Astrocyte of the spinal cord (primary cell): ENCODE results near the gene ZNF30.
"Not testable (repeated sequence)": the region's sequence is repeated elsewhere in the genome, so short reads cannot be mapped to it uniquely, and the experiment has no call there.

ENCODE experiments used
- DNase-seq: peaks from one replicate; pipeline ENCODE4 v3.0.0; 2011; ENCODE audit warnings: low read depth, low spot score
- H3K4me3 ChIP-seq: 2 replicates; pipeline ENCODE4 v1.5.1; 2011; ENCODE audit warnings: low read depth, mild to moderate bottlenecking, low read length, moderate library complexity
- in situ Hi-C: cut with HindIII; loops from 2 replicates; pipeline ENCODE4 v1.10.0; 2017; ENCODE audit warnings: low sequenced_read_pairs
- TF ChIP-seq, protein P1 (sequence below): IDR thresholded peaks from 2 replicates; pipeline ENCODE4 v1.5.1; 2012; ENCODE audit warnings: low read depth, mild to moderate bottlenecking, low read length, inconsistent platforms

Gene ZNF30

DNA sequence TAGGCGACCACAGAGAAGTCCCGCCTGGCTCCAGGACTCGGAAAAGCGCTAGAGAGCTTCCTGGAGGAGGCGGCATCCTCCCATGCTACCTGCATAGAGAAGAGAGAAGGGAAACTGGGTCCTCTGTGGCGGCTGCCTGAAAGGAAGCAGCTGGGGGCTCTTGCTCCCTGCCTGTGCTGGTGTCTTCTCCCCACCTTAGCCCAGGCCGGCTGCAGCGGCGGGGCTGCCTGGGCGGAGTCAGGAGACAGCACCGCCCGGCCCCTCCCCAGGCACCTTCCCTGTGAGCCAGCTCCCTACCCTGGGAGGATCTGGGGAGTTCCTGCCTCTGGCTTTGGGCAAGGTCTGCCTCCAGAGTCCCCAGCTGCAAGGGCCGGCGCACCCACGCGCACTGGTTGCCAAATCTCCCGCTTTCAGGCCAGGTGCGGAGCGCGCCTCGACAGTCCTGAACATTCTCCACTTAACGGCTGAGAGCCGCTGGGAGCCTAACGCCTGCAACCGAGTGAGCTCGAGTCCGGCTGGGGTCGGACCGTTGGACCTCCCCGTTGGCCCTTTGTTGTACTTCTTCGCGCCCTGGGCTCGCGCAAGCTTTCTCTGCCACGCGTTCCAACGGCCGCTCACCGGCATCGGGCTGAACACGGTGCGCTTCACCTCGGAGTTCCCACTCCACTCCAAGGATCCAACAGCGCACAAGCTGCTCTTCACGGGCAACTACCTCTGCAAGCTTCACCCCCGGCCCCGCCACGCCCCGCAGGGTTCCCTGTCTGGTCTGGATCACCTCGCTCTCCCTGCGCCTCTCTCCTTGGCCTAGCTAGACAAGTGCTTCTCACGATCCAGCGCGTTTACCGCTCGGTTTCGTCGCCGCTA, 21.8 kb upstream of the ZNF30 start:
- no peak overlapping the region for H3K4me3 ChIP-seq
- in situ Hi-C loops, result no loop called here
- TF ChIP-seq, protein P1, sequence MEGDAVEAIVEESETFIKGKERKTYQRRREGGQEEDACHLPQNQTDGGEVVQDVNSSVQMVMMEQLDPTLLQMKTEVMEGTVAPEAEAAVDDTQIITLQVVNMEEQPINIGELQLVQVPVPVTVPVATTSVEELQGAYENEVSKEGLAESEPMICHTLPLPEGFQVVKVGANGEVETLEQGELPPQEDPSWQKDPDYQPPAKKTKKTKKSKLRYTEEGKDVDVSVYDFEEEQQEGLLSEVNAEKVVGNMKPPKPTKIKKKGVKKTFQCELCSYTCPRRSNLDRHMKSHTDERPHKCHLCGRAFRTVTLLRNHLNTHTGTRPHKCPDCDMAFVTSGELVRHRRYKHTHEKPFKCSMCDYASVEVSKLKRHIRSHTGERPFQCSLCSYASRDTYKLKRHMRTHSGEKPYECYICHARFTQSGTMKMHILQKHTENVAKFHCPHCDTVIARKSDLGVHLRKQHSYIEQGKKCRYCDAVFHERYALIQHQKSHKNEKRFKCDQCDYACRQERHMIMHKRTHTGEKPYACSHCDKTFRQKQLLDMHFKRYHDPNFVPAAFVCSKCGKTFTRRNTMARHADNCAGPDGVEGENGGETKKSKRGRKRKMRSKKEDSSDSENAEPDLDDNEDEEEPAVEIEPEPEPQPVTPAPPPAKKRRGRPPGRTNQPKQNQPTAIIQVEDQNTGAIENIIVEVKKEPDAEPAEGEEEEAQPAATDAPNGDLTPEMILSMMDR, result no peak
- DNase-seq, result no peak

- in situ Hi-C loops, result no loop called here
- no peak for DNase-seq
- H3K4me3 ChIP-seq, result no peak overlapping the region
- TF ChIP-seq, protein P1, result no peak
These were observed 15.9 kb upstream of the ZNF30 start for GRCh38 chr19:34910770-34911169.

- in situ Hi-C loops, H3K4me3 ChIP-seq, DNase-seq: not testable (repeated sequence)
These were observed 9.6 kb upstream of the ZNF30 start for GRCh38 chr19:34917144-34917543.

DNA sequence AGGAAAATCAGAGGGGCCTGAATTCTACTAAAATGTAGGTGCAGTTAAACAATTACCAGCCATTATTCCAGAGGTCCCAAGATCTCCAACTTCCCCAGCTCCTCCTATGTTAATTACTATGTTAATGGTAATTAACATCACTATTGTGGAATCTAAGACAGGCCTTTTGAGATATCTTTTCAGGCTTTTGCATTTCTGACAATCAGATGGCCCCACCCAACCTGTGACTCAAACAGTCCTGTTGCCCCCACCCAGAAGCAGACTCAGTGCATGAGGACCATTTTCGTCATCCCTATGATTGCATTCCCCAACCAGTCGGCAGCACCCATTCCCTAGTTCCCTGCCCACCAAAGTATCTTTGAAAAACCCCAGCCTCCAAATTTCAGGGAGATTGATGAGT, 8.5 kb upstream of the ZNF30 start:
- in situ Hi-C loops, result no loop called here
- DNase-seq, result no peak
- no peak overlapping the region for H3K4me3 ChIP-seq
- TF ChIP-seq, protein P1, result no peak

DNA sequence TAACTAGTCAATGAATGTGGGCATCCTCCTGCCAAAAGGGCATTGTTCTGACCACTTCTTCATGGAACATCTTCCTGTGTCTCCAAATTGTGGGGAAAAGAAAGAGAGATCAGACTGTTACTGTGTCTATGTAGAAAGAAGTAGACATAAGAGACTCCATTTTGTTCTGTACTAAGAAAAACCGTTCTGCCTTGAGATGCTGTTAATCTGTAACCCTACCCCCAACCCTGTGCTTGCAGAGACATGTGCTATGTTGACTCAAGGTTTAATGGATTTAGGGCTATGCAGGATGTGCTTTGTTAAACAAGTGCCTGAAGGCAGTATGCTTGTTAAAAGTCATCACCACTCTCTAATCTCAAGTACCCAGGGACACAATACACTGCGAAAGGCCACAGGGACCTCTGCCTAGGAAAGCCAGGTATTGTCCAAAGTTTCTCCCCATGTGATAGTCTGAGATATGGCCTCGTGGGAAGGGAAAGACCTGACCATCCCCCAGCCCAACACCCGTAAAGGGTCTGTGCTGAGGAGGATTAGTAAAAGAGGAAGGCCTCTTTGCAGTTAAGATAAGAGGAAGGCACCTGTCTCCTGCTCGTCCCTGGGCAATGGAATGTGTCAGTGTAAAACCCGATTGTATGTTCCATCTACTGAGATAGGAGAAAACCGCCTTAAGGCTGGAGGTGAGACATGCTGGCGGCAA, 6.5 kb upstream of the ZNF30 start:
- DNase-seq, in situ Hi-C loops, H3K4me3 ChIP-seq: not testable (repeated sequence)

DNA sequence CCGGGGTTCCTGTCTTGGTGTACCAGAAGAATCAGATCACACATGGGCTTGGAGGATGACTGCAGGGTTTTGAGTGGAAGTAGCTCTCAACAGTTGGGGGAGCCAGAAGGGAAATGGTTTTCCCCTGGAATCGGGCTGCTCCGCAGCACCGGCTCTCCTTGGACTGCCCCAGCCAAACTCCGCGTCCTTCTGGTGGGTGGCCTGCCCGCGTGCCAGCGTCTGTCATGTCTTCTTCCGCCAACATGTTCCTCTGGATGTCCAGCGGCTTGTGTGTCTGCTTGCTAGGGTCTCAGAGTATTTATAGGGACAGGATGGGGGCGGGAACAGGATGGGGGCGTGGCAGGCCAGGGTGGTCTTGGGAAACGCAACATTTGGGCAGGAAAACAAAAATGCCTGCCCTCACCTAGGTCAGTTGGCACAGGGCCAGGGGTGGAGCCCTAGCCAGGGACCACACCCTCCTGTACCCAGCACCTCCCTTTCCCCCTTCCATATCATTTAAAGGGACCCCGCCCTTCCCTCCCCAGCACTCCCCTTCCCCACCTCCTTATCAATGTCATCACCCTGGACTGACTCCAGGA, 1.3 kb upstream of the ZNF30 start:
- in situ Hi-C loops, result no loop called here
- H3K4me3 ChIP-seq, result no peak overlapping the region
- TF ChIP-seq, protein P1, result no peak
- DNase-seq, result no peak

- no peak overlapping the region for H3K4me3 ChIP-seq
- TF ChIP-seq, protein P1, result no peak
- no peak for DNase-seq
- in situ Hi-C loops, result no loop called here
These were observed 380 bp upstream of the ZNF30 start for GRCh38 chr19:34926361-34926684.
